ENCODE measurements around the gene ZFYVE27.

- TF ChIP-seq CTCF (conservative IDR thresholded peaks at IDR 0.05) (no peak), ZFX (IDR thresholded peaks at IDR 0.05) (no peak)
Measured at GRCh38 chr10:97747573-97747972, 10.6 kb downstream of the ZFYVE27 start.
